Keratinocyte (primary cell): Measurements from ENCODE around the gene SPATA33.

ENCODE experiments used
- EZH2 ChIP-seq: IDR thresholded peaks from one replicate; pipeline ENCODE4 v1.6.1; 2012; ENCODE audit warnings: inconsistent platforms, mild to moderate bottlenecking, low read length, moderate library complexity
- TF ChIP-seq, protein P1 (sequence below), 3 experiments: IDR thresholded peaks in 1 of 3; conservative IDR thresholded peaks in 1 of 3; optimal IDR thresholded peaks in 1 of 3; 2 replicates in 2 of 3; 3 replicates in 1 of 3; pipeline versions ENCODE3 to v1.5.1; 2011; ENCODE audit warnings: low read length in 3 of 3, mild to moderate bottlenecking in 3 of 3, moderate library complexity in 2 of 3, control low read depth in 1 of 3, inconsistent platforms in 1 of 3; ENCODE audit not compliant: insufficient read depth in 2 of 3; ENCODE audit errors: extremely low read depth in 1 of 3

DNA sequence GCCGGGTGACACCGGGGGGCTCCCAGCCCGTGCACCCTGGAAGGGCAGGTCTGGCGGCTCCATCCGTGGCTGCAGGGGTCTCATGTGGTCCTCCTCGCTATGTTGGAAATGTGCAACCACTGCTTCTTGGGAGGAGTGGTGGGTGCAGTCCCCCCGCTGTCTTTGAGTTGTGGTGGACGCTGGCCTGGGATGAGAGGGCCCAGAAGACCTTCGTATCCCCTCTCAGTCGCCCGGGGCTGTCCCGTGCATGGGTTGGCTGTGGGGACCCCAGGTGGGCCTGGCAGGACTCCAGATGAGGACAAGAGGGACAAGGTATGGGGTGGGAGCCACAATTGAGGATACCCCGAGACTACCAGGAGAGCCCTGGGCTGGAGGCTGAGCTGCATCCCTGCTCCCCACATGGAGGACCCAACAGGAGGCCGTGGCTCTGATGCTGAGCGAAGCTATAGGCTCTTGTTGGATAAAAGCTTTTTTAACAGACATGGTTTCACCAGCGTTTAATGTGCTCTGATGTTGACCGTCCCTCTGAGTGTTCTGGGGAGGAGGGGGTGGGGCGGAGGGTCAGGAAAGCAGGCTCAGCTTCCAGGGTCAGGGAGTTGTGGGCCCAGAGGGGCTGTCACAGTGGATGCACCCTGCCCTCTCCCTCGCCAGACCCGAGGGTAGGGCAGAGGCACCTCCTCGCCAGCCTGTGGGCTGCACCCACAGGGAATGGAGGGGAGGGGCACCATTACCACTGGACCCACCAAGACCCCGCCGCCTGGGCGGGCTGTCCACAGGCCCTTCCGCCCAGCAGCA lies 38.4 kb downstream of the SPATA33 start:
- TF ChIP-seq, protein P1, sequence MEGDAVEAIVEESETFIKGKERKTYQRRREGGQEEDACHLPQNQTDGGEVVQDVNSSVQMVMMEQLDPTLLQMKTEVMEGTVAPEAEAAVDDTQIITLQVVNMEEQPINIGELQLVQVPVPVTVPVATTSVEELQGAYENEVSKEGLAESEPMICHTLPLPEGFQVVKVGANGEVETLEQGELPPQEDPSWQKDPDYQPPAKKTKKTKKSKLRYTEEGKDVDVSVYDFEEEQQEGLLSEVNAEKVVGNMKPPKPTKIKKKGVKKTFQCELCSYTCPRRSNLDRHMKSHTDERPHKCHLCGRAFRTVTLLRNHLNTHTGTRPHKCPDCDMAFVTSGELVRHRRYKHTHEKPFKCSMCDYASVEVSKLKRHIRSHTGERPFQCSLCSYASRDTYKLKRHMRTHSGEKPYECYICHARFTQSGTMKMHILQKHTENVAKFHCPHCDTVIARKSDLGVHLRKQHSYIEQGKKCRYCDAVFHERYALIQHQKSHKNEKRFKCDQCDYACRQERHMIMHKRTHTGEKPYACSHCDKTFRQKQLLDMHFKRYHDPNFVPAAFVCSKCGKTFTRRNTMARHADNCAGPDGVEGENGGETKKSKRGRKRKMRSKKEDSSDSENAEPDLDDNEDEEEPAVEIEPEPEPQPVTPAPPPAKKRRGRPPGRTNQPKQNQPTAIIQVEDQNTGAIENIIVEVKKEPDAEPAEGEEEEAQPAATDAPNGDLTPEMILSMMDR (optimal IDR thresholded peaks at IDR 0.05 in 1 of 3, IDR thresholded peaks at IDR 0.05 in 1 of 3, conservative IDR thresholded peaks at IDR 0.05 in 1 of 3; ENCODE audit: extremely low read depth in 1 of 3, insufficient read depth in 2 of 3, low read length in 3 of 3) = no peak
- TF ChIP-seq EZH2 = no peak
